Neutrophil (primary cell): Measurements from ENCODE around the gene GFM1.

Source experiments
- H3K27ac ChIP-seq: fragments of 200-600 bp; sonication (generic); 2 replicates; pipeline ENCODE4 v1.5.1; 2016; ENCODE audit warnings: mild to moderate bottlenecking, moderate library complexity
- H3K27me3 ChIP-seq: fragments of 200-600 bp; sonication (generic); 2 replicates; pipeline ENCODE4 v1.6.0; 2016; ENCODE audit warnings: mild to moderate bottlenecking
- H3K36me3 ChIP-seq: fragments of 200-600 bp; sonication (generic); 2 replicates; pipeline ENCODE4 v1.5.1; 2017
- H3K4me1 ChIP-seq, 2 experiments: fragments of 200-600 bp in 1 of 2; sonication (generic) in 1 of 2; 1 replicate in 1 of 2; 2 replicates in 1 of 2; pipeline versions ENCODE4 v1.5.1 to v1.6.1; 2013 to 2016; ENCODE audit warnings: low read depth in 1 of 2, low read length in 1 of 2, mild to moderate bottlenecking in 1 of 2, moderate library complexity in 1 of 2; ENCODE audit not compliant: control insufficient read depth in 1 of 2, insufficient read depth in 1 of 2
- H3K4me3 ChIP-seq, 2 experiments: fragments of 200-600 bp in 1 of 2; sonication (generic) in 1 of 2; 1 replicate in 1 of 2; 2 replicates in 1 of 2; pipeline ENCODE4 v1.5.1; 2013 to 2016; ENCODE audit warnings: low read depth in 1 of 2, low read length in 1 of 2, mild to moderate bottlenecking in 1 of 2, moderate library complexity in 1 of 2
- H3K9me3 ChIP-seq: fragments of 200-600 bp; sonication (generic); 2 replicates; pipeline ENCODE4 v1.5.1; 2016
- TF ChIP-seq, protein P1 (sequence below): fragments of 200-600 bp; sonication (generic); IDR thresholded peaks from 2 replicates; pipeline ENCODE4 v1.5.1; 2016; ENCODE audit warnings: antibody characterized with exemption

GFM1 gene

GRCh38 chr3:158703566-158703965, 59.2 kb downstream of the GFM1 start:
- Histone ChIP-seq H3K9me3 (no peaks in the 10 kb centered on the region), H3K27me3 (no peaks in the 10 kb centered on the region), H3K36me3 (no peaks in the 10 kb centered on the region), H3K4me1 (no peaks in the 10 kb centered on the region), H3K27ac (no peak overlapping the region), H3K4me3 (no peak overlapping the region)
- TF ChIP-seq, protein P1, sequence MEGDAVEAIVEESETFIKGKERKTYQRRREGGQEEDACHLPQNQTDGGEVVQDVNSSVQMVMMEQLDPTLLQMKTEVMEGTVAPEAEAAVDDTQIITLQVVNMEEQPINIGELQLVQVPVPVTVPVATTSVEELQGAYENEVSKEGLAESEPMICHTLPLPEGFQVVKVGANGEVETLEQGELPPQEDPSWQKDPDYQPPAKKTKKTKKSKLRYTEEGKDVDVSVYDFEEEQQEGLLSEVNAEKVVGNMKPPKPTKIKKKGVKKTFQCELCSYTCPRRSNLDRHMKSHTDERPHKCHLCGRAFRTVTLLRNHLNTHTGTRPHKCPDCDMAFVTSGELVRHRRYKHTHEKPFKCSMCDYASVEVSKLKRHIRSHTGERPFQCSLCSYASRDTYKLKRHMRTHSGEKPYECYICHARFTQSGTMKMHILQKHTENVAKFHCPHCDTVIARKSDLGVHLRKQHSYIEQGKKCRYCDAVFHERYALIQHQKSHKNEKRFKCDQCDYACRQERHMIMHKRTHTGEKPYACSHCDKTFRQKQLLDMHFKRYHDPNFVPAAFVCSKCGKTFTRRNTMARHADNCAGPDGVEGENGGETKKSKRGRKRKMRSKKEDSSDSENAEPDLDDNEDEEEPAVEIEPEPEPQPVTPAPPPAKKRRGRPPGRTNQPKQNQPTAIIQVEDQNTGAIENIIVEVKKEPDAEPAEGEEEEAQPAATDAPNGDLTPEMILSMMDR: no peak

- H3K27ac ChIP-seq: no peak overlapping the region
Observed at GRCh38 chr3:158709666-158710083, 65.3 kb downstream of the GFM1 start.

GRCh38 chr3:158710601-158711000, 66.3 kb downstream of the GFM1 start:
- H3K4me1 ChIP-seq: peaks cover 19 to 22% of the 10 kb centered on the region in 2 experiments
- H3K36me3 ChIP-seq: no peaks in the 10 kb centered on the region
- TF ChIP-seq, protein P1: no peak
- no peak overlapping the region for H3K4me3 ChIP-seq
- no peak overlapping the region for H3K27ac ChIP-seq
- no peaks in the 10 kb centered on the region for H3K27me3 ChIP-seq
- H3K9me3 ChIP-seq: no peaks in the 10 kb centered on the region

More at GRCh38 chr3:158709666-158710083, 65.3 kb downstream of the GFM1 start:
- Histone ChIP-seq H3K9me3 (no peaks in the 10 kb centered on the region), H3K4me1 (peaks cover 19 to 22% of the 10 kb centered on the region in 2 experiments), H3K4me3 (no peak overlapping the region), H3K27me3 (no peaks in the 10 kb centered on the region), H3K36me3 (no peaks in the 10 kb centered on the region)
- TF ChIP-seq, protein P1: no peak

DNA sequence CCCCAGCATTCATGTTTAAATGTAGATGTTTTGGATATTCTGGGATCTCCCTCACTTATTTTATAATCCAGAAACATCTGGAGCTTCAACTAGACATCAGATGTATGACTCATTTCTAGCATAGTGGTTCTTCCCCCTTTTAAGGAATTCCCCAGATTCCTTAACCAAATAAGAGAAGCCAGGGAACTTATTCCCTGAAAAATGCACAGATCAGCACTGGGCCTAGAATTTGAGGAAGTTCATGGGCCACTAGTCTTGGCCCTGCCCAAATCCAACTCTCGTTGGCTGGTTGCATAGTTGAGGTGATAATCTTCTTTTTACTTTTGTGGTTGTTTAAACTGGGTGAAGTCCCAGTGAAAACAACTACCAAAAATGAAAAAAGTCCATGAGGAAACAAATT, 67.6 kb downstream of the GFM1 start:
- no peak overlapping the region for H3K4me3 ChIP-seq
- peak overlapping the region; percentile 63 for H3K27ac ChIP-seq
- H3K9me3 ChIP-seq: no peaks in the 10 kb centered on the region
- H3K36me3 ChIP-seq: no peaks in the 10 kb centered on the region
- TF ChIP-seq, protein P1: no peak
- H3K4me1 ChIP-seq: peaks cover 19 to 22% of the 10 kb centered on the region in 2 experiments
- no peaks in the 10 kb centered on the region for H3K27me3 ChIP-seq

- peak overlapping the region; percentile 63 for H3K27ac ChIP-seq
Observed at GRCh38 chr3:158712443-158712842, 68.1 kb downstream of the GFM1 start.

More at GRCh38 chr3:158712443-158712842, 68.1 kb downstream of the GFM1 start:
- TF ChIP-seq, protein P1: no peak
- no peak overlapping the region for H3K4me3 ChIP-seq
- no peaks in the 10 kb centered on the region for H3K36me3 ChIP-seq
- peaks cover 19 to 22% of the 10 kb centered on the region in 2 experiments for H3K4me1 ChIP-seq
- no peaks in the 10 kb centered on the region for H3K9me3 ChIP-seq
- no peaks in the 10 kb centered on the region for H3K27me3 ChIP-seq
